ENCODE data around the gene LOXL3. TPM values are rescaled to one million over a fixed set of nuclear protein-coding genes. Genes with fewer than 3 reads are reported as not detected.

The LOXL3 gene
- total RNA-seq, 1 experiment from 2014 or later: 29.0 TPM

DNA sequence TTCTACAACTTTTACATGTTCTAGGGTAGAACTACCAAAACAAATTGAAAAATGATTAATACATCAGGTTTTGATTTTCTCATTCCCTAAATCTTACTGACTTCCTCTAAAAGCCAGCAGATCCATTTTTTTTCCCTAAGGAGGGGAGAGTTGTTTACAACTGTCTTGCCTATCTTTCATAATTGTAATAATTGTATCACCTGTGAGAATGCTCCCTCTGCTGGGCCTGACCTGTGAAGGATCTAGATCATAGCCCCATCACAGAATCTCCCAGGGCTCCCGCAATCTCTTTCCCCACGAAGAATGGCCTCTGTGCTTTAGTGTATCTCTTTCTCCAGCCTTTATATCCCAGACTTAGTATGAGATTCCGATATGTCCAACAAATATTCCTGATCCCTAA is 9.1 kb downstream of the LOXL3 start:
- Histone ChIP-seq H2BK5ac (ENCODE audit: insufficient read length, low read length) (no peak overlapping the region), H3K23me2 (ENCODE audit: insufficient read length, low read depth, low read length, poor library complexity, severe bottlenecking) (peaks cover 4% of the 10 kb centered on the region), H3K4ac (ENCODE audit: low read depth, low read length) (no peak overlapping the region), H3K4me1 (ENCODE audit: insufficient read depth, low read length) (no peaks in the 10 kb centered on the region), H4K20me1 (ENCODE audit: control insufficient read depth, insufficient read depth, insufficient read length) (no peaks in the 10 kb centered on the region), H3K9ac (ENCODE audit: extremely low read depth, insufficient read length, low read length) (no peak overlapping the region), H3K79me1 (ENCODE audit: insufficient read depth, low read depth, low read length, poor library complexity, severe bottlenecking) (no peaks in the 10 kb centered on the region), H3K18ac (ENCODE audit: insufficient read length, low read depth, low read length) (no peak overlapping the region), H2BK120ac (ENCODE audit: low read depth, low read length, poor library complexity, severe bottlenecking) (no peak overlapping the region), H3K56ac (ENCODE audit: insufficient read length, low read depth, low read length) (no peak overlapping the region), H2BK20ac (ENCODE audit: low read depth, low read length, poor library complexity, severe bottlenecking) (no peak overlapping the region), H3K23ac (ENCODE audit: insufficient read length, low read depth, low read length) (no peak overlapping the region), H4K8ac (replicated peaks; ENCODE audit: insufficient read length, low read depth, low read length) (no peak overlapping the region), H3K27ac (ENCODE audit: insufficient read length, low read depth, low read length) (no peak overlapping the region), H3K79me2 (ENCODE audit: insufficient read depth, low read length) (0 out of 2 replicates have a peak, but pooled peaks cover 2% of the 10 kb centered on the region), H4K91ac (ENCODE audit: insufficient read length, low read depth, low read length) (no peak overlapping the region), H3K14ac (ENCODE audit: insufficient read depth, low read length) (no peak overlapping the region), H3K4me2 (ENCODE audit: insufficient read depth, insufficient read length, low read length) (no peak overlapping the region), H2BK15ac (ENCODE audit: low read depth, low read length) (no peak overlapping the region), H3K27me3 (ENCODE audit: insufficient read depth, low read length) (no peaks in the 10 kb centered on the region), H3K9me3 (ENCODE audit: control insufficient read depth, low read depth, low read length) (no peaks in the 10 kb centered on the region), H2AK5ac (ENCODE audit: insufficient read length, low read length) (no peak overlapping the region), H2AFZ (ENCODE audit: low read length) (no peak overlapping the region), H2BK12ac (ENCODE audit: insufficient read length, low read depth, low read length) (no peak overlapping the region), H4K5ac (ENCODE audit: insufficient read length, low read depth, low read length) (no peak overlapping the region), H3T11ph (ENCODE audit: low read length) (no peak overlapping the region)
- Mint-ChIP-seq H3K9me3 (no peaks in the 10 kb centered on the region), H3K36me3 (ENCODE audit: insufficient read depth in 1 of 3, low read depth in 3 of 3) (peaks cover 0 to 3% (median 2%) of the 10 kb centered on the region in 3 experiments; a peak in 3 of 7 replicates), H3K4me3 (no peak overlapping the region), H3K27me3 (ENCODE audit: low read depth) (peaks cover 19% of the 10 kb centered on the region), H3K27ac (no peak overlapping the region), H3K4me1 (peaks cover 9% of the 10 kb centered on the region in 2 experiments)
- DNase-seq: no peak
- TF ChIP-seq, protein P1, sequence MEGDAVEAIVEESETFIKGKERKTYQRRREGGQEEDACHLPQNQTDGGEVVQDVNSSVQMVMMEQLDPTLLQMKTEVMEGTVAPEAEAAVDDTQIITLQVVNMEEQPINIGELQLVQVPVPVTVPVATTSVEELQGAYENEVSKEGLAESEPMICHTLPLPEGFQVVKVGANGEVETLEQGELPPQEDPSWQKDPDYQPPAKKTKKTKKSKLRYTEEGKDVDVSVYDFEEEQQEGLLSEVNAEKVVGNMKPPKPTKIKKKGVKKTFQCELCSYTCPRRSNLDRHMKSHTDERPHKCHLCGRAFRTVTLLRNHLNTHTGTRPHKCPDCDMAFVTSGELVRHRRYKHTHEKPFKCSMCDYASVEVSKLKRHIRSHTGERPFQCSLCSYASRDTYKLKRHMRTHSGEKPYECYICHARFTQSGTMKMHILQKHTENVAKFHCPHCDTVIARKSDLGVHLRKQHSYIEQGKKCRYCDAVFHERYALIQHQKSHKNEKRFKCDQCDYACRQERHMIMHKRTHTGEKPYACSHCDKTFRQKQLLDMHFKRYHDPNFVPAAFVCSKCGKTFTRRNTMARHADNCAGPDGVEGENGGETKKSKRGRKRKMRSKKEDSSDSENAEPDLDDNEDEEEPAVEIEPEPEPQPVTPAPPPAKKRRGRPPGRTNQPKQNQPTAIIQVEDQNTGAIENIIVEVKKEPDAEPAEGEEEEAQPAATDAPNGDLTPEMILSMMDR (conservative IDR thresholded peaks at IDR 0.05): no peak; the same call in 2 of the 3 replicates
- no CpG with 5 or more reads among the region's 3 CpGs for WGBS (ENCODE audit: extremely low coverage, insufficient read length, low lambda C conversion rate)

Data from H9 (cell line).